HG03175 (cell line): Measurements from ENCODE around the gene OR6X1.

Experiments
- ATAC-seq: cut with Tn5 transposase; IDR thresholded peaks from one replicate; pipeline ENCODE4 v1.9.1; 2021; ENCODE audit warnings: mild to moderate bottlenecking, moderate library complexity; ENCODE audit not compliant: unreplicated experiment

The OR6X1 gene, protein sequence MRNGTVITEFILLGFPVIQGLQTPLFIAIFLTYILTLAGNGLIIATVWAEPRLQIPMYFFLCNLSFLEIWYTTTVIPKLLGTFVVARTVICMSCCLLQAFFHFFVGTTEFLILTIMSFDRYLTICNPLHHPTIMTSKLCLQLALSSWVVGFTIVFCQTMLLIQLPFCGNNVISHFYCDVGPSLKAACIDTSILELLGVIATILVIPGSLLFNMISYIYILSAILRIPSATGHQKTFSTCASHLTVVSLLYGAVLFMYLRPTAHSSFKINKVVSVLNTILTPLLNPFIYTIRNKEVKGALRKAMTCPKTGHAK

DNA sequence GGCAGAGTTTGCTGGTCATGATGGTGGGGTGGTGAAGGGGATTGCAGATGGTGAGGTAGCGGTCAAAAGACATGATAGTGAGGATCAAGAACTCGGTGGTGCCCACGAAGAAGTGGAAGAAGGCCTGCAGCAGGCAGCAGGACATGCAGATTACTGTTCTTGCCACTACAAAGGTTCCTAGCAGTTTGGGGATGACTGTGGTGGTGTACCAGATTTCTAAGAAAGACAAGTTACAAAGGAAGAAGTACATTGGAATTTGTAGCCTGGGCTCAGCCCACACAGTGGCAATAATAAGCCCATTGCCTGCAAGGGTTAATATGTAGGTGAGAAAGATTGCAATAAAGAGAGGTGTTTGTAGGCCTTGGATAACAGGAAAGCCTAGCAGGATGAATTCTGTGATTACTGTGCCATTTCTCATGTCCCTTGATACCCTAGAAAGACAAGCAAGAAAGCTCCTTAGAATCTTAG lies at the start of gene OR6X1:
OR6X1 (minus strand) TSS at position 418 of the 468 bp plus-strand sequence; CDS start at position 418, 0 bp downstream.
- no peak for ATAC-seq

DNA sequence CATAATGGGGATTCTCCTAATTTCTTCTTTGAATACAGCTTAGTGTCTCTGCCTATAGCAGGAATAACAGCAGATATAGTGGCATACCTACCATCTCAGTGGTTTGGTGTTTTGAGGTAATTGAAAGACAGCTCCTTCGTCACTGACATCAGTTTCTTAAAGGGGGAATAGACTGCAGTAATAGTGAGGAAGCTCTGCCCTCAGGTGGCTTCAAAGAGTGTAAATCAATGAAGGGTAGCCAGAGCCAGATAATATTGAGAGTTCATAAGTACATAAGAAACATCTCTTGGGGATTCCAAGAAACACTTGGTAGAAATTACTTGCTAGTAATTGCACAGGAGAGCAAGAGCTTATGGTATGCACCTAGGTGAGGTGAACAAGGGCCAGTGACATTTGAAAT lies 47.4 kb upstream of the OR6X1 start:
- ATAC-seq: no peak

DNA sequence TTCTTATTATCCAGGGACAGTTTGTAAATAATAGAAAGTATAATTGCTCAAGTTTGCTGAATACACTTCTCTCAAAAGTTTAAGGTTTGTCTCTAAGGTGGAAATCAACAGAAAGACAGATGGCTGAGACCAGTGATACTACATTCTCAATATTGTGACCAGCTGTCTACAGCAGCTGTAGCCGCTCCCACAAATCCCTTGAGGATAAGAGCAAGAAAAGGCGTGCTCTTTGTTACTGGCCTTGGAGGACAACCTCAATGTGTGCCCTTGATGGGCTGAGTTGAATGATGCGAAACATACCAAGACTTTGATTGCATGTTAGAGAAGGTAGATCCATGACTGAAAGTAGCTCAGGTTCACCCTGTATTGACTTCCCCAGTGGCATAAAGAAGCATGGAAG lies 45.7 kb upstream of the OR6X1 start:
- ATAC-seq: no peak

DNA sequence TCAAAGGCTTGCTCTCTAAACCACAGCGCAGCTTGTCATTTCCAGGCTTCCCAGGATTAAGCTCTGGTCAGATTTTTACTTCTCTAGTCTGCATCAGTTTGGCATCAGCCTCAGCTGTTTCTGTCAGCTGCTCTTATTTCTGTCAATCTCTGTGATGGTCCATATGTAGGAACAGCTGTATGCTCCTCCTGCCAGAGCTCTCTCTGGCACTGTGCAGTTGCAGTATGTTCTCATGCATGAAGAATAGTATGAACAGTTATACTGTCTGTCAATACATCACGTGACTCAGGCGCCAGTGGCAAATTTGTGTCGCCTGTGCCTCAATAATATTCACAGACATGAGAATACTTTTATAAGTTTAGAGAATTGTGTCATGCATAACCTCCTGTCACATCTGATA lies 45.1 kb upstream of the OR6X1 start:
- ATAC-seq: no peak

DNA sequence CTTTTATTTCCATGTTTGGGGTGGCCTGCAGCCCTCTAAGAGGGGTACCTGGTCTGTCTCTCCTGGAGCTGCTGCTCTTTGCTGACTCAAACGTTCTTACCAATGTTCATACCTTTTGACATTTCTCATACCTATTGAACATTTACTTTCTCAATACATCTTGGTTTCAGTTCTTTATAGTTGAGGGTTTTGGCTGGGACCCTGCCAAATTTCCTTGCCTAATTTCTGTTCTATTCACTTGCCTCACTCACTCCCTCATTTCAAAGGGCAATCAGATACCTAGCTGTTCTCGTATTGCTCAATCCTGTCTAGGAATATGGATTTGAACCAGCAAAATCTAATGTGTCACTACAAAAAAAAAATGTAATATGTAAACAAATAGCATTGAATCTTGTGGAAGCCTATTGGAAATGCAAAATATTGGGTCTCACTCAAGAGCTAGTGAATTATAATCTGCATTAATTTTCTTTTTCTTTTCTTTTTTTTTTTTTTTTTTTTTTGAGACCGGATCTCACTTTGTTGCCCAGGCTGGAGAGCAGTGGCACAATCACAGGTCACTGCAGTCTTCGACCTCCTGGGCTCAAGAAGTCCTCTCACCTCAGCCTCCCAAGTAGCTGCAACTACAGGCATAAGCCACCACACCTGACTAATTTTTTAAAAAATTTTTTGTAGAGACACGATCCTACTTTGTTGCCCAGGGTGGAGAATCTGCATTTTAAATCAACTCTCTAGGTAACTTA lies 44.4 kb upstream of the OR6X1 start:
- no peak for ATAC-seq

DNA sequence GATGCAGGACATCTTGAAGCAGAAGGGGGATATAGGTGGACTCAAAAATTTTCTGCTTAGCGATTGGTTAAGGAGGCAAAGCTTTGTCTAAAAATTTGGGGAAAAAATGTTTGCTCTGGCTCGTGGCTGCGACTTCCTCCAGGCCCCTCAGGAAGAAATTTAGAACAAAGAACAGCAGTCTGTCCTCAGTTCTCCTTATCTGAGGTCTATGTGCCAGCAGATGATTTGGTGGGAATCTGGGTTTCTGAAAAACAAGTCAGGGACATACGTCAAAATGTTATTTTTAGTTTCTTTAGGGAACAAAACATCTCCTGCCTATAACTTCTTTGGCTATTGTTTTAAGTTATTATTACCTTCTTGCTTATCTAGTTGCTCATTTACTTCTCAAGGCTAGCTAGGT lies 43.8 kb upstream of the OR6X1 start:
- ATAC-seq: no peak

DNA sequence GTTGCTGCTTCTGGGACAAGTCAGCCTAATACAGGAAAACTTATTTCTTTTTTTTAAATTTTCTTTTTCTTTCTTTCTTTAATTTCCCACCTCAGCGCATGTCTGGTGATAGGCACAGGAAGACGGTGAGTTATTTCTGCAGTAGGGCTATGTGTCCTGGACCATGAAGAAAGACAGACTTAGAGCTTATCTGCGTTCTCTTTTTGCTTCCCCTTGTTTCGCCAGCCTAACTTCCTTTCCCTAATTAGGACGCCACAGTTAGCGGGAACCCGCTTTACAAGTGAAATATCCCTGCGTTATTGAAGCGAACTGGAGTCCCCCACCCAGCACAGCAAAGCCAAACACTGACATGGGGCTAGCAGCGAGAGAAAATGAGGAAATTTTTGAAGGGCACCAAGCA lies 43.2 kb upstream of the OR6X1 start:
- ATAC-seq: no peak

DNA sequence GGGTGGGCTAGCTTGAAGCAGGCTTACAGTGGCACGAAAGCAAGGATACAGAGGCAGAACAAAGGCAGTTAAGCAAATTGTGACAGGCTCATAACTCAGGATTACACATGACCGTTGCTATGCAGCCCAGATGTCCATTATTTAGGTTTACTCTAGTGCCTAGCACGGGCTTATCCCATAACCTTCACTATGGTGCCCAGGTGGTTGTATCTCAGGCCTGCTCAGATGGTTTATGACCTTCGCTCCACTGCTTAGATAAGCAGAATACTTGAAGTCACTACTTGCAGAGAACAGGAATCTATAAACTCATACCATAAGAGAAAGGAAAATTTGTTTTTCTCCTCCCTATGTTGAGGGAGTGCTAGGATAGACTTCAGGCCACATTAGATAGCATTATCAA lies 42.8 kb upstream of the OR6X1 start:
- no peak for ATAC-seq

DNA sequence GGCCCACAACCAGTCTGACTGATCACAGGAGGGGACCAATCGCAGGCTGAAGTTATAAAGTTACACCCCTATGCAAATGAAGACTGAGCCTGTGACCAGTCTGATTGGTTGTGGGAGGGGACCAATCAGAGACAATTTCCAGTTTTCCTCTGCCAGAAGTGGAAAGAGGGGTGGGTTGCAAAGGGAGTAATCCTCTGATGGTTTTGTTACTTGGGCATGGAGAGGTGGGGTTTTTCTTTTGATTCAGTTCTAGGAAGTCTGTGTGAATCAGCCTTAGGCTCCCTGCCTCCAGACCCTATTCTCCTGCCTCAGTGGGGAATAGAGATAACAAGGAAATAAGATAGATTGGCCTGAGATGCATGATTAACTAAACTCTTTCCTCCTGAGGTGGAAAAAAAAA lies 41.9 kb upstream of the OR6X1 start:
- ATAC-seq: no peak

DNA sequence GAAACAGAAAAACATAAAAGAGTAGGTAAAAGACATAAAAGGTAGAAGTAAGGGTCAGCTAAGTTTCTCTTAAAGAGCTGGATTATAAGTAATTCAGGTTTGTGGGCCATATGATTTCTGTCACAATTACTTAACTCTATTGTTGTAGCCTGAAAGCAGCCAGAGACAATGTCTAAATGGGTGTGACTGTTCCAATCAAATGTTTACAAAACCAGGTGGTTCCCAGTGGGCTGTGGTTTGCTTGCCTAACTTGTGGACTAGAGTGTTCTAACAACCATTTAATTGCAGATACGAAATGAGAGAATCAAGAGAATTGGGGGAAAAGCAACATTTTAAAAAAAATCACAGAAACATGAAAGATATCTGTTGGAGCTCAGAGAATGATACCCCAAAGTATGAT lies 29.2 kb upstream of the OR6X1 start:
- ATAC-seq: no peak

DNA sequence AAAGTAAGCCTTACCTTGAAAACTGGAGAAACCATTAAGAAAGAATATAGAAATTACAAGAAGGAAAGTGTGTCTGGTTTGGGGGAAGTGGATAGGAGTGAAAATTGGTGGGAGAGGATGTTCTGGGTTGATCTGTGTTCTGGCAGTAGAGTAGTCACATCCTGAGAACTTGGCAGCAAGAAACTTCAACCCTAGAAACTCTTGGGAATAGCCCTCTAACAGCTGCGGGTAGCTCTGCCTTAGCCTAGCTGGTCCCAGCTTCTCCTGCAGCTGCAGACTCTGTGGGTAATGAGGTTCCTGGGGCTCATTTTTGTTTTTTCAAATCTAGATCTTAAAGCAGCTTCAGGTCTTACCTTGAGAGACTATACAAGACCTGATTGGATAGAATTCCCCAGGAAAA lies 24.2 kb upstream of the OR6X1 start:
- no peak for ATAC-seq

DNA sequence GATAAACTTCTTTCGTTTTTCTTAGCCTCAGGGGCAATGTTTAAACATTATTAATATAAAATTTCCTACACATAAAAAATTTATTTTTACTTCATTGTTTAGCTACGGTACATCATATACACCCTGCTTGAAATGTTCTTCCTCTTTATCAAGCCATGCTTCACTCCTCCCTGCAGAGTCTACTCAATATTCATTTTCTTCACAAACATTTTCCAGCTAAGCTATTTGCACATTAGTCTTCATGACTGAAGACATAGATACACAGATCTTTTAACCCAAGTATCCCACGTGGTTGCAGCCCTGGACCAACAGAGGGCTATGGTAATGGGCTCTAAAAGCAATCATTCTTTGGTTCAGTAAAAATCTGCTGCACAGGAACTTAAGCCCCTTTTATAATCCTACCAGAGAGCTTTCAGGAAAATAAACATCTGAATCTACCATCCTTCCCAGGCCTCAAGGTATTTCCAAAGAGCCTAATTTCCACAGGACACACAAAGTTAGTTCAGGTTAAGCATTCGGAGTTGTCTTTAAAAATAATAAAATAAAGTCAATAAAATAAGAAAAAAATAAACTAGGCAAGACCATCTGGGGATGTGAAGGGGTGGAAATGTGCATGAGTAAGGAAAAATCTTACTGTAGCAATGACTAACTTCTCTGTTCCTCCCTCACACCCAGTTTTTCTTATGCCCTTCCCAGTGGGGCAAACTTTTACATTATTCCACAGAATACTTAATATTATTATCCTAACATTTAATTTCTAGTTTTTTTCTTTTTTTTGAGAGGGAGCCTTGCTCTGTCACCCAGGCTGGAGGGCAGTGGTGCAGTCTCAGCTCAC lies 21.6 kb upstream of the OR6X1 start:
- no peak for ATAC-seq

DNA sequence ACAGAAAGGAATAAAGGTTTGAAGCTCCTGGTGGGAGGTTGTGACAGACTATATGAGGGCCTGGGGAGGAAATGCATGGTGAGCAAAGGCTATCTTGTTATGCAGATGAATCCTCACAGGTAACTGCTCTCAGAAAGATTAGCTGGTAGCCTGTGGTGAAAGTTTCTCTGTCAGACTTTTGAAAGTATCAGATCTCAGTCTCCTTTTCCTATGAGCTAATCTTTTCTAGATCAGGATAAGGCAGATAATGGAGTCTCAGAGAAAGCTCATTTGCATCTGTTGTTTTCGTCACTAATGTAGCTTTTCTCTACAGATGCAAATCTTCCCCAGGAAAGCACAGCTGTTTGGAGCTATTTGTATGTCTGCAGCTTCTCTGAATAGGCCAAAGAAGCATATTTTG lies 21.0 kb upstream of the OR6X1 start:
- no peak for ATAC-seq

DNA sequence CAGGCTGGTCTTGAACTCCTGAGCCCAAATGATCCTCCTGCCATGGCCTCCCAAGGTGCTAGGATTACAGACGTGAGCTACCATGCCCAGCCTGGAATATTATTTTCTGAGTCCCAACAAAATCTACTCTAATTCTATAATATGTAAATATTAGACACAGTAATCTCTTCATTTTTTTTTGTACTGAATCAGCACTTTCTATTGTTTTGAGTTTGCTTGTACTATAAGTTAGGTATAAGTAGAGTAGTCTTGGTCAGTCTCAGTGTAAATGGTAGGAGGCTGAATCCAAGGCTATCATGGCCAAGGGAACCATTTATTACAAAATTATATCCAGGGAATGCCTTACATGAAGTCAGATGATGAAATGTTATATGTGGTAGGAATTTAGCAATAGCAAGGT lies 19.6 kb upstream of the OR6X1 start:
- ATAC-seq: no peak

DNA sequence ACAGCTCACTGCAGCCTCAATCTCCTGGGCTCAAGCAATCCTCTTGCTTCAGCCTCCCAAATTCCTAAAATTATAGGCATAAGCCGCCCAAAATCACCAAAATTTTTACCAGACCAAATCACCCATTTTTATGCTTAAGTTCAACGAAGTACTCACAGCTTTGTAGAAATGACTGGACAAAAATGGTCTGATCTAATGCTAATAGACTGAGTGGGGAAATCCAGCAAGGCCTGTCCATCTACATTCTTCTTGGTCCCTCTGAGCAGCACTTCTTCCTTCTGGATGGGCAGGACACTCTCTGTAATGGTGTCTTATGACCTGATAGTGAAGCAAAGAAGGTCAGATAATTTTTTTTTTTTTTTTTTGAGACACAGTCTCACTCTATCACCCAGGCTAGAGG lies 18.7 kb upstream of the OR6X1 start:
- no peak for ATAC-seq

DNA sequence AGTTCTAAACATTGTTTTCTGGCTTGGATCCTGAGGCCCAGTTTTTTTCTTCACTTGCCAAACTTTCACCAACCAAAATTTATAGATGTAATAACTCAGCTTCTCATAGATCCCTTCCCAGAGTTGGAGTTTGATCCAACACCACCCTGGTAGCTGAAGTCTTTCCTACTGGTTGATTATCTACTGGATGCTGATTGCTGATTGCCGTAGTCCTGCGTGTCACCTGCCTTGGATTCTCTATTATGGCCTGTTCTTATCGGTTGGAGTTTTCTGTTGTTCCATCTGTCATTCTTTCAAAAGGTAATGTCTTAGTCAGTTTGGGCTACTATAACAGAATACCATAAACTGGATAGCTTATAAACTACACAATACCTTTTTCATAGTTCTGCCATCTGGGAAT lies 17.3 kb upstream of the OR6X1 start:
- ATAC-seq: no peak

DNA sequence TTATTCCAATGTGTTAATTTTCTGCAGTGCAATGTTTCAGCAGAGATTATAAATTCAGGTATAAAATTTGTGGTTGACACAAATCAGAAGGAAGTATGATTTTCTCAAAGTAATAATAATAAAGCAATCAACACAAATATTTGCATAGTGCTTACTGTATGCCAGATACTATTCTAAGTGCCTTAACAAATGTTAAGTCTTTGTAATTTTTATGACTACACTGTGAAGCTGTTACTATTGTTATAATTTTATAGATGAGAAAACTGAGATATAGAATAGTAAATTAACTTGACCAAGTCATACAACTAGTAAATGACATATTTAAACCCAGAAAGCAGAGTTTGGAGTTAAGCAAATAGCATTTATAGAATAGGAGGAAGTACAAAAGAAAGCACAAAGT lies 16.4 kb upstream of the OR6X1 start:
- no peak for ATAC-seq

DNA sequence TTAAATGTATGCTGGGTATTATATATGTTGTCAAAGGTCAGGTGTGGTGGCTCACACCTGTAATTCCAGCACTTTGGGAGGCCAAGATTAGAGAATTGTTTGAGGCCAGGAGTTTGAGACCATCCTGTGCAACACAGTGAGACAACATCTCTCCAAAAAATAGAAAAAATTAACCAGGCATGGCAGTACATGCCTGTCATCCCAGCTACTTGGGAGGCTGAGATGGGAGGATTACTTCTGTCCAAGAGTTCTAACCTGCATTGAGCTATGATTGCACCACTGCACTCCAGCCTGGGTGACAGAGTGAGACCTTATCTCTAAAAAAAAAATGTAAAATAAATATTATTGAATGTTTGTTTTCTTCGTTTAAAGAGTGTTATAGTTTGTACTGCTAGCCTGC lies 11.3 kb upstream of the OR6X1 start:
- no peak for ATAC-seq

DNA sequence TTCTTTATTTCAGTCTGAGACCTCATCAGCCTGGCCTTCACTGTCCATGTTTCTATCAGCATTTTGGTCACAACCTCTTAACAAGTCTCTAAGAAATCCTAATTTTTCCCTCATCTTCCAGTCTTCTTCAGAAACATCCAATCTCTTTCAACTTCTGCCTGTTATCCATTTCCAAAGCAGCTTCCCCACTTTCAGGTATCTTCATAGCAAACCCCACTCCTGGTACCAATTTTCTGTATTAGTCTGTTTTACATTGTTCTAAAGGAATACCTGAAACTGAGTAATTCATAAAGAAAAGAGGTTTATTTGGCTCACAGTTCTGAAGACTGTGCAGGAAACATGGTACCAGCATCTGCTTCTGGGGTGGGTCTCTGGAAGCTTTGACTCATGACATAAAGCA lies 8.1 kb upstream of the OR6X1 start:
- ATAC-seq: no peak

DNA sequence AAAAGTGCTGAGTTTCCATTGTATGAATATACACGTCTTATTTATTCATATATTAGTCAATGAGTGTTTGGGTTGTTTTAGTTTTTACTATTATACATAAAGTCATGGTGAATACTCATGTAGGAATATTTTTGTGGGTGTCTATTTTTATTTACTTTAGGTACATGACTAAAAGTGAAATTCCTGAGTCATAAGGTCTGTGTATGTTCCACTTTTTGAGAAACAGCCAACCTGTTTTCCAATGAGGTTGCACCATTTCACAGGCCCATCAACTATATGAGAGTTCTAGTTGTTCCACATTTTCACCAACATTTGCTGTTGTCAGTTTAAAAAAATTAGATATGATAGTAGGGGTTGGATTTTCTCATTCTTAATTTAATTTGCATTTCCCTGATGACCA lies 6.6 kb upstream of the OR6X1 start:
- ATAC-seq: peak; percentile 55

DNA sequence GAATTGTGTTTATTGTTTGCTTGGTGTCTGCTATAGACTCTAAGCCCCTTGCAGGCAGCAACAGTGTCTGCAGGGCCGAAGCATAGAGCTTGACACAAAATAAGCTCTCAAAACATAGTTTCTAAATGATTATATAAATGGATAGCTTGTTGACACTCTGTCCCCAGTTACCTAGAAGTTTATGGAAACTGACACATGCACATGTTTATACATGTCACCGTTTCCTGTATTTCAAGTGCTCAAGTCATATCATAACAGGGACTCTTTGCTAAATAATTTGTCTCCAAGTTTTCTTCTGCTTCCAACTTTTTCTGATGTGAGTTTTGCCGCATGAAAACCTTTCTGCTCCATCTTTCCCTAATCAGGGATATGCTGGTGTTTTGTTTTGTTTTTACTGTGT lies 3.7 kb upstream of the OR6X1 start:
- no peak for ATAC-seq

DNA sequence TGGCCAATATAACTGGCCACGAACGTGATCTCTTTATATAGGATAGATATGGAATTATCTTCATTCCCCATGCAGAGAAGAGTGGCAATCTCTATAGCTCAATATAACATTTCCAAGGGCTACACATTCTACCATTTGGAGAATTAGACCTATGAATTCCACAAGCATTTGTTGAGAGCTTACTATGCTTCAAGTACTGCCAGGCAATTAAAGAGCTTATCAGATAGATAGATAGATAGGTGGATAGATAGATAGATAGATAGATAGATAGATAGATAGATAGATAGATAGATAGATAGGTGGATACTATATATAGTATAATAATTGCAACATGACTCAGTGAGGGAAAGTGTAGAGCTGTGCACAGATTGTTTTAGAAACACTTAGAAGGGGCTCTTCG lies 1.5 kb upstream of the OR6X1 start:
- ATAC-seq: no peak
